GM19238 (cell line): ENCODE data around the gene SUSD6.

Experiments used
- DNase-seq: peaks from one replicate; pipeline ENCODE4 v3.0.0; 2011; ENCODE audit warnings: low spot score; ENCODE audit not compliant: insufficient read length

SUSD6 gene

GRCh38 chr14:69648480-69649451, 37.4 kb downstream of the SUSD6 start:
- DNase-seq = no peak

GRCh38 chr14:69650948-69651369, 39.6 kb downstream of the SUSD6 start:
- DNase-seq = no peak

- no peak for DNase-seq
These were observed 40.3 kb downstream of the SUSD6 start for GRCh38 chr14:69651664-69652063.

- DNase-seq = no peak
These were observed 41.7 kb downstream of the SUSD6 start for GRCh38 chr14:69652942-69653684.

GRCh38 chr14:69654116-69654515, 42.7 kb downstream of the SUSD6 start:
- no peak for DNase-seq

- no peak for DNase-seq
These were observed 46.6 kb downstream of the SUSD6 start for GRCh38 chr14:69657950-69658355.

GRCh38 chr14:69658664-69659261, 47.4 kb downstream of the SUSD6 start:
- DNase-seq = no peak

GRCh38 chr14:69660344-69661193, 49.2 kb downstream of the SUSD6 start:
- no peak for DNase-seq

- no peak for DNase-seq
These were observed 49.8 kb downstream of the SUSD6 start for GRCh38 chr14:69661194-69661537.

GRCh38 chr14:69662636-69663299, 51.4 kb downstream of the SUSD6 start:
- no peak for DNase-seq

- no peak for DNase-seq
These were observed 51.9 kb downstream of the SUSD6 start for GRCh38 chr14:69663300-69663643.

- no peak for DNase-seq
These were observed 52.9 kb downstream of the SUSD6 start for GRCh38 chr14:69664265-69664664.

- no peak for DNase-seq
These were observed 53.6 kb downstream of the SUSD6 start for GRCh38 chr14:69664865-69665526.

- DNase-seq = no peak
These were observed 54.2 kb downstream of the SUSD6 start for GRCh38 chr14:69665631-69666030.

GRCh38 chr14:69666112-69666511, 54.7 kb downstream of the SUSD6 start:
- DNase-seq = no peak

GRCh38 chr14:69666690-69667211, 55.4 kb downstream of the SUSD6 start:
- DNase-seq = no peak

GRCh38 chr14:69667938-69668335, 56.5 kb downstream of the SUSD6 start:
- DNase-seq = no peak

- no peak for DNase-seq
These were observed 58.0 kb downstream of the SUSD6 start for GRCh38 chr14:69669375-69669774.

- DNase-seq = no peak
These were observed 58.7 kb downstream of the SUSD6 start for GRCh38 chr14:69670093-69670492.
